Ammon's horn (tissue), 1 donor: ENCODE data around the gene IRAK2.

Source experiments
- DNase-seq: peaks from one replicate; pipeline ENCODE4 v3.0.0-alpha.2; 2016; ENCODE audit warnings: low spot score

IRAK2 gene

DNA sequence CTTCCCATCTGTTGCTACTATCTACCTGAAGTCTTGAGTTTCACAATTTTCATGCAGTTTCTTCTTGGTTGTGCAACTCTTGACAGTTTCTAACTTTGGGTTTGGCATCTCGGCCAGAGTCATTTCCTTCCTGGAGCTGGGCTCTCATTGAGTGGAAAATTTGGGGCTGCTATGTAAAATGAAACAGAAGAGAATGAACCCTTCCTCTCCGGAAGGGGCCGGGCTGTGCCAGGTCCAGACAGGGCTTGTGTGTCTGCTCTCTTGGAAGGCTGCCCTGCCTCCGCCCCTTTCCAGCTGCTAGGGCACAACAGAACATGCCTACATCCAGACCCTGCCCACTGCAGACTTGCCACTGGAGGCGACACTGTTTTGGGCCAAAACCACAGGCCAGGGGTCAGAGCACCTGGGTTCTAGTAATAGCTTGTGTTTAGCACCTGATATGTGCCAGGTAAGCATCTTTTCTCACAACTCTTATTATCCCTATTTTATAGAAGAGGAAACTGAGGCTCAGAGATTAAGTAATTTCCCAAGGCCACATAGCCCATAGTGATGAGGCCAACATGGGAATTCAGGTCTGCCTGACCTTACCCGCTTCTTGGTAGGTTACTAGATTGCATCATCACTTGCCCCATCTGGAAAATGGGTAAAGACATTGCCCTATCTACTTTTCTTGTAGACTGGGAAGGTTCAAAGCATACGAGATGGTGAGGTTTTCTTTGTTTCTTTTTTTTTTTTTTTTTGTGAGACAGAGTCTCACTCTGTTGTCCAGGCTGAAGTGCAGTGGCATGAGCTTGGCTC, 25.0 kb downstream of the IRAK2 start:
- peak; percentile 97 for DNase-seq

DNA sequence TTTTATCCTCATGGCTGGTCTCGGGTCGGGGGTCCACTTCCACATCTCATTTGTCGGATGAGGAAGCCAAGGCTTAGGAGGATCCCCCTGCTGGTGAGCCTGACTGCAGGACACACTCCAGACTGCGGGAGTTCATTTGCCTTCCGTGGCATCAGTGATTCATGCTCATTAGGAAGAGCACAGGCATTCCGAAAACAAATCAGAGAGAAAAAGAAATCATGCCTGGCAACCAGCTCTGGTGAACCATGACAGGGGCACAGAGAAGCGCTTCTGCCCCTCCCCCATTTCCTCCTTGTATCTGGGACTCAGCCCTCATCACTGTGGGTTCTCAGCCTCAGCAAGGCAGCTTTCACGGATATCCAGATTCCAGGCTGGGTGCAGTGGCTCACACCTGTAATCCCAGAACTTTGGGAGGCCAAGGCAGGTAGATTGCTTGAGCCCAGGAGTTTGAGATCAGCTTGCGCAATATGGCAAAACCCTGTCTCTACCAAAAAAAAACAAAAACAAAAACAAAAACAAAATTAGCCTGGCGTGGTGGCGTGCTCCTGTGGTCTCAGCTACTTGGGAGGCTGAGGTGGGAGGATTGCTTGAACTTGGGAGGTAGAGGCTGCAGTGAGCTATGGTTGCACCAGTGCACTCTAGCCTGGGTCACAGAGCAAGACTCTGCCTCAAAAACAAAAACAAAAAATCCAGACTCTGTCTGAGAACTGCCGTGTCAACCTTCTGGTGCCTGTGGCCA, 28.4 kb downstream of the IRAK2 start:
- DNase-seq: peak; percentile 44

DNA sequence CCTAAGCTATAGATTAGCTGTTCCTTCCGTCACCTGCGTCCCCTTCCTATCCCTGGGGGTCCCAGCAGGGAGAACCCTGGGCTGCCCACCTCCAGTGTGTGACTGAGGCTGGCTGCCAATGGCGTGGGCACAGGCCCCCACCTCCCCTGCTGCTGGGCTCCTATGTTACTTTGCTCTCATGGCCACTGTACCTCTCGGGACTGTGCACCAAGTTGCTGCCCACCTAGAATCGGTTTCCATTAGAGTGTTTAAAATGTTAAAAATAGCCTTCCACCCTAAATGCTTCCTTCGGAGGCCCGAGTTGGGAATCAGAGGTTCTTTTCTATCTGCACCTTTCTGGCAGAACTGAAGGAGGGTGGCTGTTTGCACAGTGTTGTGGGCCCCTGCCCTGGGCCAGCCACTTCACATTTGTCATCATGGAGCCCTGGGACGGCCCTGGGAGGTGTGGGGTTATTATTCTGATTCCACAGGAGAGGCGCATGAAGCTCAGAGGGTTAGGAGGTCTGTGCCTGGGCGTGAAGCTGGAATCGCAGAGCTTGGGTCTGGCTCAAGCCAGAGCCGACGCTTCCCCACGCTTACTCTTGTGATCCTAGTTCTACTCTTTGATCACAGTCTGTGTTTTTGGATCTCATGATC, 29.1 kb downstream of the IRAK2 start:
- DNase-seq: no peak

DNA sequence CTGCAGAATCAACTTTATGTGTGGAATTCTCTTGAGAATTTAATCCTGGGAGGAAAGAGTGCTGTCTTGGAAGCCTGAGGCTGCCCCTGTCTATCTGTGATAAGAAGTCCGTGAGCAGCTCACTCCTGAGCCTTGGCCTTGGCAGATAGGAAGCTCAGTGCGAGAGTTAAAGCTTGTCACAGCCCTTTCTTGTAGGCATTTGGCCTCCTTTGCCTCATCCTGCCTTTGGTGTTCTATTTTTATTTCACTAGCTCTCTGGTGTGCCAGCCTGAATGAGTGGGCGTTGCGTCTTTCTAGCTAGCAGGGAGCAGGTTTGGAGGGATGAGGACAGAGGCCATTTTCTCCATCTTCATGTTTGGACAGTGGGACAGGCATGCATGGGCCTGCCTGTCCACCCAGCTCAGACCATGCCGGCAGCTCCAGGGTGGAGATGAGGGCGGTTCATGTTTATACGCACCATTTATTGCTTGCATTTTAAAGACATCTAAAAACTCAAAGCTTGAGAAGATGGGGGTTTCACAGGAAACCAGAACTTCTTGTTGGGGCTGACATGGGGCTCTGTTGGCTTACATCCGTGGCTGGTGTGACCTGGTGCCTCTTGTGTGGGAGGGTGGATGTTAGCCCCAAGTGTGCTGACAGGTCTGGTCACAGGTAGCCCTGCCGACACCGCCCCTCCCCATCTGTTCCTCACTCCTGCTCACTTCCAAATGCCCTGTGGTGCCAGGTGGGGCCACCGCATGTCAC, 29.8 kb downstream of the IRAK2 start:
- DNase-seq: peak; percentile 78

DNA sequence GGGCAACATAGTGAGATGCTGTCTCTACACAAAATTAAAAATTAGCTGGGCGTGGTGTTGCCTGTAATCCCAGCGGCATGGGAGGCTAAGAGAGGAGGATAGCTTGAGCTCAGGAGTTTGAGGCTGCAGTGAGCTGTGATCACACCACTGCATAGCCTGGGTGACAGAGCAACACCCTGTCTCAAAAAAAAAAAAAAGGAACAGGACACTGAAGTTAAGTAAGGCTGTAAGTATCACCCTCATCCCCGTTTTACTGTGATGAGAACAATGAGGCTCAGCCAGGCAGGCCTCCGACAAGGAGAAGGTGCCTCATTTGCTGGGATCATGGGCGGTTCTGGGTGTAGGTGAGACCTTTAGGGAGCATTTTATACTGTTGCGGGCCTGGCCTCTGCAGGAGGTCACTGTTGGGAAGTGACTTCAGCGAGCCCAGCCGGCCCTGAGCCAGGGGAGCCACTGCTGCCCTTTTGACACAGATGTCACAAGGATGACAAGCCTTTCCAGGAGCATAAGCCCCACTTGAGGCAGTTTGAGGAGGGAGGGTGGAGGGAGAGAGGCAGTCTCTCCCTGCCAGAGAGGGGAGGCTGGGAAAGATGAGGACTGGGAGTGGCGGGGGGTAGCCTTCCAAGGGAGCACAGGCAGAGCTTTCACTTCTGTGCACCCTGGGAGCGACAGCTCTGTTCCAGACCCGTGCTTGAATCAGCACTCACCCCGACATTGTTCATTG, 30.8 kb downstream of the IRAK2 start:
- peak; percentile 74 for DNase-seq

DNA sequence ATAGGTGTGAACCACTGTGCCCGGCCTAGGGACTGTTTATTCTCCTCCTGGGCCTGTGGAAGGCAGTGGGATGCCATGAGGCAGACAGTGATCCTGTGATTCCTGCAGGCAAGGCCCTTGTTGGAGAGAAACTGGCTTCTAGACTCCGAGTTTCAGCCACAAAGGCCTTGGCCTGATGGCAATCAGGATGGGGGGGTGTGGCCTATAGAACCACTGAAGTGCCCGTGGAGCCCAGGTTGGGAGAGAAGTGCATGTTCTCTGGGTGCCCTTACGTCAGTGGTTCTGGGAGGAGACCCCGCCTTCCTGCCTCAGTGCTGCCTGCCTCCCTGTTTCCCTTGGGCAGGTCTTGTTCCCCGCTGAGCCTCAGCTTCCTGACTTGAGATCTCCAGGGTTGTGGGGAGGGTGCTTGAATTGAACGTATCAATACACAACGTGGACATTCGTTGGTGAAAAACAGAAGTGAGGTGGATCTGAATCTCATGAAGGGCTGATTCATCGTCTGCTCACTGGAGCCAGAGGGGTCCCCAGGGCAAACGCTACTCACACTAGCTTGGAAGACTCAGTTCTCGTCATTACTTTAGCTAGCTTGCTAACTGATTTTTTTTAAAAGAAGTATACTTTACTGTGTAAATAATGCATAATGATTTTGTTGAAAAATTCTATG, 31.8 kb downstream of the IRAK2 start:
- no peak for DNase-seq

DNA sequence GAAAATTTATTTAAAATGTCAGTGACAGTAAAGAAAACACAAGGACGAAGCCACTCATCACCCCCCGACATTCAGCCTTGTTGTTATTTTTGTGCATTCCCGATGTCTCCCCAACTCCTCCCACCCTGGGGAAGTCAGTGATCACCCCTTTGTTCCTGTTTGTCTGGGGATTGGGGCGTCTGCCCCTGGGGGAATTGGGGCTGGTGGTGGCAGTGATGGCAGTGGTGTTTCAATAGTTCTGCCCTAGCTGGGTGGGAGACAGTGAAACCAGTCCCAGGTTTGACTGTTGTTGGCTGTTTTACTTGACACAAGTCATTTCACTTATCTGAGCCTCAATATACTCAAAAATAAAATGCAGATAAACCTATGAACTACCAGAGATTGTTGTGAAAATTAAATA, 33.5 kb downstream of the IRAK2 start:
- no peak for DNase-seq

DNA sequence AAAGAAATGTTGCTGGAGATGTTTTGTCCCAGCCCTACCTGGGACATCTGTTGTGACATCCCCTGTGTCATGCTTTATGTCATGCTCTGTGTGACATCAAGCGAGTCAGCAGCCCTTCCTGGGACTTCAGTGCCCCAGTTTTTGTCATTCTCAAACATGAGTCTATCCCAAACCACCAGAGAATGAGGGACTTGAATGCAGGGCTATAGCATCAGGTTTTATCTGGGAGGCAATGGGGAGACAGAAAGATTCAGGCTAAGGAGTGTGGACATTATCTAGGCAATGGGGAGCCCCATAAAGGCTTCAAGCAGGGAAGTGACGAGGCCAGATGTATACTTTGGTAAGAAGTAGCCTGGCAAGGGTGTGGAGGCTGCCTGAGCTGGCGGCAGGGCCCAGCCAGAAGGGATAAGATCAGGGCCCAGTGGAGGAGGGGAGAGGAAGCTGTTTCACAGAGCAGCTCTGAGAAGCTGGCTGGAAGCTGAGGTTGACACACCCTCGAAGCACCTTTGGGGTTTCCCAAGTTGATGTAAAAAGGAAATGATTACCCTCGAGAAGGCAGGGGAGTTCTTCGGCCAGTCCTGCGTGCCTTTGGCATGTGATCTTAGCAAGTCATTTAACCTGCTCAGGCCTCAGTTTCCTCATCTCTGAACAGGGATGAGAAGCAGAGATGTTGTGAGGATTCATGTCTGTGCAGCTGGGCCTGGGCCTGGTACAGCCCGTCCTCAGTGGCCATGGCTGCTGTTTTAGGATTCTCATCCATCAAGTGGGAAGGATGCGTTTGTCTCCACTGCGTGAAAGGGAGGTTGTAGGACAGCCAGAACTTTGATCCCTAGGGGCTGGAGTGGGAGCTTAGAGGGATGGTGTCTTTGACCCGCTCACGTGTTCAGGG, 34.3 kb downstream of the IRAK2 start:
- DNase-seq: no peak

DNA sequence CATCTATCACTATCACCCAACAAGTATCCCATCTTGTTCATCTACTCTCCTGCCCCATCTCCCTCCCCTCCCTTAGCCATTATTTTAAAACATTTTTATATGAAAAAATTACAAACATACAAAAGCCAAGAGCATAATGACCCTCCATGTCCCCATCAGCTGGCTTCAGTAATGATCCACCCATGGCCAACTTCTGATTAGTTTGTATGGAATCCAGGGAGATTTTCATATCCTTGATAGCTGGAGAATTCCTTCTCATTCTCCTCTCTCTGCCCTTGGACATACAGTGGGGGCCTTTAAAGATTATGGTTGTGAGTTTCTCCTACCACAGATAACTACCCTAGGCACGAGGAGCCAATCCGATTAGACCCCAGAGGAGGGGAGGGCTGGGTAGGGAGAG, 40.2 kb downstream of the IRAK2 start:
- DNase-seq: no peak

DNA sequence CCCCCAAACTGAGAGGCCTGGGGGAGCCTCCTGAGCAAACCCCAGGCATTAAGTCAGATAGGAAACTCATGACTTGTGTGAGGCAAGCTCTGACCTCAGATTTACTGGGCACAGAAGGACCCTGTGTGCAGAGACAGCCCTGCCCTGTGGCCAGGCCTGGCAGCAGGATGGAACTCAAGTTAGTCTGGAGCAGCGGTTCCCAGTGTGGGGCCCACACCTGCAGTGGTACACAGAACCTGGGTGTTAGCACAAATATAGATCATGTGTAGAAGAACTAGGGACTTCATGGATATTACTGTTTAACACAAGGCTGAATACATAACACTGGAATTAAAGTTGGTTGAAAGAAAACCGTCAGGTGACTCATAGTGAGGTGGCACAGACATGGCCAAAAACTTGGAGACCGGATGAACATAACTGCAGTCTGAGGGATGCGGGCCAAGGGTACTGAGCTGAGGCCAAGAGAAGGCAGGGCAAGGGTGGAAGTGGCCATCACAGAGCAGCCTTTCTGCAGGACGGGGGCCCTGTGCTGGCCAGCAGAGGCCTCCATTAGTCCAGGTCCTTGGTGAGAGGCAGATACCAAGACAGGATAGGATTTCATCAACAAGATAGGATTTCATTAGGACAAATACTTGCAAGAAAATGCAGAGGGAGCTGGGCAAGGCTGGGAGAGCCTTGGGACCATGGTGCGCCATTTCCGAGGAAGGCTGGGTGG, 40.9 kb downstream of the IRAK2 start:
- no peak for DNase-seq

DNA sequence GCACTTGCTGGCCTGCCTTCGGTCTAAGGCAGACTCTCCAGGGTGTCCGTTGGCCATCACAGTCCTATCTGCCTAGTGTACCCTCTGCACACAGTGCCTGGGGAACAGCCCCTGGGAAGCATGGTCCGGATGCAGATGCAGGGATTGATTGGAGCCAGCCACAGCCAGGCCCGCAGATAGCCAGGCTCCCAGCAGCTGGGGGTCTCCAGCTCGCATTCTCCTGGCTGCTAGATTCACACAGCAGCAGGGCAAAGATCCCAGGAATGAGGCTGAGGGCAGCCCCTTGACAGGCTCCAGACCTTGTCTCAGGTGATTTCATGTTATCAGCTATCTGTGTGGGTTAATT, 41.4 kb downstream of the IRAK2 start:
- no peak for DNase-seq

DNA sequence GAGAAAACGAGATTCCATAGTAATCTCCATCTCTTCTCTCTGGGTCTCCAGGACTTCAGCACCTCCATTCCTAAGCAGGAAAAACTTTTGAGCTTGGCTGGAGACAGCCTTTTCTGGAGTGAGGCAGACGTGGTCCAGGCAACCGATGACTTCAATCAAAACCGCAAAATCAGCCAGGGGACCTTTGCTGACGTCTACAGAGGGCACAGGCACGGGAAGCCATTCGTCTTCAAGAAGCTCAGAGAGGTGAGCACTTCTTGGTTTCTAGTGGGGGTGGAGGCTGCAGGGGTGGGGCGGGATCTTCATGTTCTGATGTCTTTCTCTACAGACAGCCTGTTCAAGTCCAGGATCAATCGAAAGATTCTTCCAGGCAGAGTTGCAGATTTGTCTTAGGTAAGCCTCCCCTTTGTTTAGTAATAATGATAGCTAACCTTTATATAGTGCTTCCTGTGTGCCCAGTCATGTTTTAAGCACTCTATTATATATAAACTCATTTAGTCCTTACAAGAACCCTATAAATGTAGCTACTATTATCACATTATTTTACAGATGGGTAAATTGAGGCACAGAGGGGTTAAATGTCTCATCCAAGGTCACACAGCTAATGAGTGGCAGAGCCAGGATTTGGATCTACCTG, 48.6 kb downstream of the IRAK2 start:
- no peak for DNase-seq

DNA sequence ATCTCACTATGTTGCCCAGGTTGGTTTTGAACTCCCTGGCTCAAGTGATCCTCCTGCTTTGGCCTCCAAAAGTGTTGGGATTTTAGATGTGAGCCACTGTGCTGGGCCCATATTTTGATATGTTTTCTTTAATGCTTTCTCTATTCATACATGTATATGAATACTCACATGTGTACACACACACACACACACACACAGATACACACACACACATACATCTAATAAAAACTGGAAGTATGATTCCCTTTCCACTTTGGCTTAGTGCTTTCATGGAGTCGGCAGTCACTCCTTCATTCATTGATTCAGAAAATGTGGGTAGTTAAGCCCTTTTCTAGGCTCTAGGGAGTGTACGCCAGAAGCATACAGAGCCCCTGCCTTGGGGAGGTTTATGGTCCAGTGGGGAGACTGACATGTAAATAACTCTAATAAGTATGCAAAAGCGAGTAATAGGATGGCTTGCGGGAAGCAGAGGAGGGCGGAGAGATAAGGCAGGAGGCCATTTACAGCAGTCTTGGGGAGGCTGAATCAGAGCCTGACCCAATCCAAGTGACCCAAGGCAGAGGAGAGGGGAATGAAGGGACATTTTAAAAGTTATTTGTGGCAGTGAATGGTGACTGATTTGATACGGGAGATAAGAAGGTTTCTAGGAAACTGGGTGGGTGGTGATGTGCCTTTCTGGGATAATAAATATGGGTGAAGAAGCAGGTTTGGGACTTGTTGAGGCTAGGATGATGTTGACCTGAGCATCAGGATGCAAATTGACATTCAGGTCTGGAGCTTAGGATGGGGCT, 51.1 kb downstream of the IRAK2 start:
- DNase-seq: no peak

DNA sequence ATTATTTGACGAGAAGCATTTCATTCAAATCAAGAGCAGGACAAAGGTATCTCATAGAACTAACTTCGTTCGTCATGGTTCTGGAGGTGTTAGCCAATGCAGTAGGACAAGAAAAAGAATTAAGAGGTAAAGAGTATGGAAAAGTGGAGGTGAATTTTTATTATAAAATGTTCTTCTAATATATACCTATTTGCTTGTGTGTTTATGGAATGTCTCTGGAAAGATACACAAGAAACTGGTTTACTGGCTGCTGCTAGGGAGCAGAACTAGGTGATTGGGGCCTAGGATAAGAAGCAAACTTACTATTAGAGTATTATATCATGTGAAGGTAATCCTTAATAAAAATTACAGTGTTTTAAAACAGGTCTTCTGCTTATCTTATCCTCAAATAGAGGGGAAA, 52.6 kb downstream of the IRAK2 start:
- no peak for DNase-seq

DNA sequence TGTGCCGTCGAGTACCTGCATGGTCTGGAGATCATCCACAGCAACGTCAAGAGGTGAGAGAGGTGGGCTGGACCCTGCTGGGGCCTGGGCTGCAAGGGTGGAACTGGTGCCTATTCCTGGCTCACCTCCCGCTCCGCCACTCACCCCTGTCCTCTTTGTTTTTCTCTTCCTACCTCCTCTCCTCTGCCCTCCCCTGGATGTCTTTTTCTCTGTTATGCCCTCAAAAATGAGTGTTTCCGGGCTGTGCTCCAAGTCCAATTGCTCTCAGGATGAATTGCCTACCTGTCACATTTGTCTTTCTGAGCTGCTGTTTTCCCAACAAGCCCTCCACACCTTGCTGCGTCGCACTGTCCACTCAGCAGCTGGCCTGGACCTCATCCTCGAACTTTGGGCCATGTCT, 55.0 kb downstream of the IRAK2 start:
- no peak for DNase-seq

DNA sequence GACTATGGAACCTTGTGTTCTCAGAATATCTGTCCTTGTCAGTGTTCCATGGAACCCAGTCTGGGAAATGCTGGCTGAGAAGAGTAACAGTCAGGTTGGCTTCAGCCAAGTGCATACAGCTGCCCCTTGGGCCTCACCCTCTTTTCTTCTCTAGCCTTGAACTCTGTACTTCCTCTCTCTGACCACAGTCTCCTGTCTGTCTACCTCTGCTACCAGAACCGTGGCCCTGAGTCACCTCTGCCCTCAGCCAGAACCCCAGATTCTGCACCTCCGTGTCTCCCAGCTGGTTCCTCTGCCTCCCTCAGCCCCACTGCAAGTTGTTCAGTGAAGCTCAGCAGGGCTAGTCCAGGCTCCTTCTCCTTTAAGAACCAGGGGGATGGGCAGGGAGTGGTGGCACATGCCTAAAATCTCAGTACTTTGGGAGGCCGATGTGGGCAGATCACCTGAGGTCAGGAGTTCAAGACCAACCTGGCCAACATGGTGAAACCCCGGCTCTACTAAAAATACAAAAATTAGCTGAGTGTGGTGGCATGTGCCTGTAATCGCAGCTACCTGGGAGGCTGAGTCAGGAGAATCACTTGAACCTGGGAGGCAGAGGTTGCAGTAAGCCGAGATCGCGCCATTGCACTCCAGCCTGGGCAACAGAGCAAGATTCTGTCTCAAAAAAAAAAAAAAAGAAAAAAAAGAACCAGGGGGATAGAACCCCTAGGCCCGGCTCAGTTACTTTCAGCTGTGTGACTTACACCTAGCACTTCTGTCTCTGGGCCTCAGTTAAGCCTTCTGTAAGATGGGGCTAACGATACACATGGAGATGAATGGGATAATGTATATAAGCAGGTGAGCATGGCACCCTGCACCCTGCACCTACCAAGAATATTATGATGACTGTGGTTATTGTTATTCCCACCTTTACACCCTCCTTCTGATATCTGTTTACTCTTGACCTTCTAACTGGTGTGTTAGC, 59.2 kb downstream of the IRAK2 start:
- no peak for DNase-seq
